GM10248 (cell line): ENCODE data around the gene POLQ.

Source experiments
- CTCF ChIA-PET: fragments of 300-600 bp; sonication (Branson Sonifier 250); formaldehyde crosslinking; extraction: SDS; loops from one replicate; lab custom pipeline; 2021; ENCODE audit warnings: antibody characterized with exemption; lab: Yijun Ruan, JAX
- POLR2A ChIA-PET: fragments of 350-650 bp; sonication (Branson Sonifier 250); formaldehyde crosslinking; extraction: SDS; loops from one replicate; lab custom pipeline; 2020; ENCODE audit warnings: antibody characterized with exemption; lab: Yijun Ruan, JAX
- DNase-seq: peaks from one replicate; pipeline ENCODE4 v3.0.0; 2012; ENCODE audit errors: extremely low spot score
- TF ChIP-seq, protein P1 (sequence below): IDR thresholded peaks from 2 replicates; pipeline ENCODE4 v1.5.1; 2012; ENCODE audit warnings: mild to moderate bottlenecking, low read depth; ENCODE audit errors: extremely low read depth, missing control alignments, control extremely low read depth

Gene POLQ

GRCh38 chr3:121552379-121552778 is 6.6 kb upstream of the POLQ start:
- TF ChIP-seq, protein P1, sequence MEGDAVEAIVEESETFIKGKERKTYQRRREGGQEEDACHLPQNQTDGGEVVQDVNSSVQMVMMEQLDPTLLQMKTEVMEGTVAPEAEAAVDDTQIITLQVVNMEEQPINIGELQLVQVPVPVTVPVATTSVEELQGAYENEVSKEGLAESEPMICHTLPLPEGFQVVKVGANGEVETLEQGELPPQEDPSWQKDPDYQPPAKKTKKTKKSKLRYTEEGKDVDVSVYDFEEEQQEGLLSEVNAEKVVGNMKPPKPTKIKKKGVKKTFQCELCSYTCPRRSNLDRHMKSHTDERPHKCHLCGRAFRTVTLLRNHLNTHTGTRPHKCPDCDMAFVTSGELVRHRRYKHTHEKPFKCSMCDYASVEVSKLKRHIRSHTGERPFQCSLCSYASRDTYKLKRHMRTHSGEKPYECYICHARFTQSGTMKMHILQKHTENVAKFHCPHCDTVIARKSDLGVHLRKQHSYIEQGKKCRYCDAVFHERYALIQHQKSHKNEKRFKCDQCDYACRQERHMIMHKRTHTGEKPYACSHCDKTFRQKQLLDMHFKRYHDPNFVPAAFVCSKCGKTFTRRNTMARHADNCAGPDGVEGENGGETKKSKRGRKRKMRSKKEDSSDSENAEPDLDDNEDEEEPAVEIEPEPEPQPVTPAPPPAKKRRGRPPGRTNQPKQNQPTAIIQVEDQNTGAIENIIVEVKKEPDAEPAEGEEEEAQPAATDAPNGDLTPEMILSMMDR: no peak
- ChIA-PET POLR2A (no interaction called here), CTCF (interaction anchor here (1.7 kb wide), 1 partner anchor 10 kb away, joined by 4 read pairs; no protein-coding TSS in a partner anchor)
- no peak for DNase-seq

GRCh38 chr3:121545049-121545573 is 677 bp downstream of the POLQ start:
- TF ChIP-seq, protein P1: no peak
- ChIA-PET POLR2A (no interaction called here), CTCF (interaction anchor here (0.9 to 2.4 kb wide), 14 partner anchors 11 to 1030 kb away, joined by 3 to 11 read pairs (median 4); partner anchors contain the start of genes FAM162A and SLC15A2)
- DNase-seq: no peak

DNA sequence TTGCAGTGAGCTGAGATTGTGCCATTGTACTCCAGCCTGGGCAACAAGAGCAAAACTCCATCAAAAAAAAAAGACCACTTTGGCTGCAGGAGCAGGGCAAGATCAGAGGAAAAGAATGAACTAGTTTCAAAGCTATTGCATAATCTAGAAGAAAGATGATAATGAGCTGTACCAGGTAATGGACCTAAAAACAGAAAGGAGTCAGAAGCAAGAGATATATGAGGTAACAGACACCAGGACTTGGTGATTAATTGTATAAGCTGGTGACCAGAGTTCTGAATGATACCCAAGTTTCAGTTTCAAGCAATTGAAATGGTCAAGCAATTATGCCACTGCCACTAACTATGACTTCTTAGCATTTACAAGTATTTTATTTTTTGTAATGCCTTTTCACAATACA is 2.9 kb downstream of the POLQ start:
- DNase-seq: no peak
- TF ChIP-seq, protein P1: no peak
- ChIA-PET POLR2A (no interaction called here), CTCF (no interaction called here)

GRCh38 chr3:121531269-121531668 is 14.5 kb downstream of the POLQ start:
- DNase-seq: peak; percentile 25
- TF ChIP-seq, protein P1: no peak
- CTCF ChIA-PET: interaction anchor here (1.7 to 2.3 kb wide), 2 partner anchors 13 to 15 kb away, joined by 3 to 11 read pairs; partner anchors contain the start of gene POLQ
- POLR2A ChIA-PET: no interaction called here

DNA sequence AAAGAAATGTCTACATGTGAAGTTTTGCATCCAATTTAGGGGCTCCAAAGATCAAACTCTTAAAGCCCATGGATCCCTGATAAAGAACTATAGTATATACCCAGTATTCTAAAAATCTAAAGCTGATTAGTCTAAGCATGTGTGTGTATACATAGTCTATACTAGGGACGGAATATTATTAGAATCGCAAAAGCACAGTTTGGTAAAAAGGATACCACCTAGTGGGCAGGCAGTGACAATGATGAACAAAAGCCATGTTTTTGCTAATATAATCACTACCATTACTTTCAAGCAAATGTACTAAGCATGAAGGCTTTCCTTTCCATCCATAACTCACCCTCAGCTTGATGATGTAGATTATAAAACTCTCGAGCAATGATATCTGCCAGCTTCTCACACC is 16.5 kb downstream of the POLQ start:
- POLR2A ChIA-PET: no interaction called here
- CTCF ChIA-PET: interaction anchor here (0.9 to 2.3 kb wide), 7 partner anchors 11 to 201 kb away, joined by 3 to 11 read pairs (median 3); partner anchors contain the start of gene POLQ
- DNase-seq: peak; percentile 23
- TF ChIP-seq, protein P1: peak; percentile 35

DNA sequence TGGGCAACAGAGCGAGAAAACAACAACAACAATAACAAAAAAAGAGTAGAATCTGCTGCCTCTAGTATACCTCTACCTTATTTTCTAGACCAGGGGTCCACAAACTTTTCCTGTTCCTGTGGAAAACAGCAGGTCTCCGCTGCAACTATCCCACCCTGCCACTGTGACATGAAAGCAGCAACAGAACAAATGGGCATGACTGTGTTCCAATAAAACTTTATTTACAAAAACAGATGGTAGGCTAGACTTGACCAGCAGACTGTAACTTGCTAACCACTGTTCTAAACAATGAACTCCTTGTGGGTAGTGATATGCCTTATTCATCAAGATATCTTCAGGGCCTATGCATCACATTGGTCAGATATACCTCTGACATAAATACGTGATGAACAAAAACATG is 25.3 kb downstream of the POLQ start:
- DNase-seq: no peak
- TF ChIP-seq, protein P1: no peak
- ChIA-PET POLR2A (no interaction called here), CTCF (no interaction called here)
